MM.1S (cell line): ENCODE results near the gene ASPDH.

Experiments used
- DNase-seq: peaks from one replicate; pipeline ENCODE4 v3.0.0-alpha.2; 2015
- H2AFZ ChIP-seq: fragments of 300-600 bp; sonication (generic); 2 replicates; pipeline ENCODE4 v1.6.0; 2016; ENCODE audit warnings: antibody characterized with exemption, low read length
- H3F3A ChIP-seq: fragments of 300-600 bp; sonication (generic); 2 replicates; pipeline ENCODE4 v1.6.1; 2016; ENCODE audit warnings: mild to moderate bottlenecking, antibody characterized with exemption, low read length, moderate library complexity, mixed read lengths; ENCODE audit not compliant: insufficient read depth
- H3K27ac ChIP-seq: fragments of 300-600 bp; sonication (generic); 2 replicates; pipeline ENCODE4 v1.5.1; 2016; ENCODE audit warnings: mild to moderate bottlenecking, low read length
- H3K27me3 ChIP-seq: fragments of 300-600 bp; sonication (generic); replicated peaks from 2 replicates; pipeline ENCODE4 v1.6.0; 2016; ENCODE audit warnings: low read length; ENCODE audit not compliant: insufficient read depth
- H3K36me3 ChIP-seq: fragments of 300-600 bp; sonication (generic); replicated peaks from 2 replicates; pipeline ENCODE4 v1.6.1; 2016; ENCODE audit warnings: mild to moderate bottlenecking, low read length, mixed read lengths; ENCODE audit not compliant: insufficient read depth
- H3K4me1 ChIP-seq: fragments of 300-600 bp; sonication (generic); 2 replicates; pipeline ENCODE4 v1.6.1; 2016; ENCODE audit warnings: low read length, mixed read lengths
- H3K4me2 ChIP-seq: fragments of 300-600 bp; sonication (generic); 2 replicates; pipeline ENCODE4 v1.6.0; 2016; ENCODE audit warnings: low read depth, low read length
- H3K4me3 ChIP-seq: fragments of 300-600 bp; sonication (generic); 2 replicates; pipeline ENCODE4 v1.5.1; 2016; ENCODE audit warnings: low read length, mixed read lengths
- H3K79me2 ChIP-seq: fragments of 300-600 bp; sonication (generic); 2 replicates; pipeline ENCODE4 v1.6.1; 2016; ENCODE audit warnings: mixed run types, low read length, mixed read lengths
- H3K9ac ChIP-seq: fragments of 300-600 bp; sonication (generic); 2 replicates; pipeline ENCODE4 v1.6.1; 2016; ENCODE audit warnings: low read length, mixed read lengths
- H3K9me2 ChIP-seq: fragments of 300-600 bp; sonication (generic); replicated peaks from 2 replicates; pipeline ENCODE4 v1.6.1; 2016; ENCODE audit warnings: mild to moderate bottlenecking, low read length, mixed read lengths; ENCODE audit not compliant: insufficient read depth
- H3K9me3 ChIP-seq: fragments of 300-600 bp; sonication (generic); replicated peaks from 2 replicates; pipeline ENCODE4 v1.6.1; 2016; ENCODE audit warnings: mild to moderate bottlenecking, low read length, mixed read lengths; ENCODE audit not compliant: insufficient read depth
- H4K20me1 ChIP-seq: fragments of 300-600 bp; sonication (generic); 2 replicates; pipeline ENCODE4 v1.6.1; 2016; ENCODE audit warnings: mild to moderate bottlenecking, low read length, moderate library complexity, mixed read lengths; ENCODE audit not compliant: insufficient read depth
- EZH2 ChIP-seq: fragments of 300-600 bp; sonication (generic); optimal IDR thresholded peaks from 2 replicates; pipeline ENCODE3; 2017; ENCODE audit warnings: low read depth, mild to moderate bottlenecking, antibody characterized with exemption, low read length, mixed read lengths
- EZH2phosphoT487 ChIP-seq: fragments of 300-600 bp; sonication (generic); IDR thresholded peaks from 2 replicates; pipeline ENCODE4 v1.6.1; 2018; ENCODE audit warnings: antibody characterized with exemption, low read length
- TF ChIP-seq, protein P1 (sequence below): fragments of 300-600 bp; sonication (generic); IDR thresholded peaks from 2 replicates; pipeline ENCODE4 v1.5.1; 2016; ENCODE audit warnings: antibody characterized with exemption, low read length, mixed read lengths

The ASPDH gene

DNA sequence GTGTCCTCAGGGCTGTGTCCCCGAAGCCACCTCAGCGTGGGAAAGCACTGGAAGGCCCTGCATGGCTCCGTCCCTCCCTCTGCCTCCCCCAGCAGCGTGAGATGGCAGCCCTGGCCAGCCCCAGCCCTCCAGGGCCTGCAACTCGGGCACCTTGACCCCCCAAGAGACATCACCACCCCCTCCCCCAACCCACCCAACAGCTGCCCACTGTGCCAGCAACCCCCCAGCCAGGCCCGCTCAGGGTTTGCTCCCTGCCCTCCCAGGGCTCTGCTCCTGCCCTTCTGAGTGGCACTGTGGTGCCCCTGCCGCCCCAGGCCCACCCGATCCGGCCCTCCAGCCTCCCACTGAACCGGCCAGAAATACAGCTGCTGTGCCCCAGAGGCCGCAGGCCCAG, 1.5 kb upstream of the ASPDH start:
- no peaks in the 10 kb centered on the region for H3K79me2 ChIP-seq

DNA sequence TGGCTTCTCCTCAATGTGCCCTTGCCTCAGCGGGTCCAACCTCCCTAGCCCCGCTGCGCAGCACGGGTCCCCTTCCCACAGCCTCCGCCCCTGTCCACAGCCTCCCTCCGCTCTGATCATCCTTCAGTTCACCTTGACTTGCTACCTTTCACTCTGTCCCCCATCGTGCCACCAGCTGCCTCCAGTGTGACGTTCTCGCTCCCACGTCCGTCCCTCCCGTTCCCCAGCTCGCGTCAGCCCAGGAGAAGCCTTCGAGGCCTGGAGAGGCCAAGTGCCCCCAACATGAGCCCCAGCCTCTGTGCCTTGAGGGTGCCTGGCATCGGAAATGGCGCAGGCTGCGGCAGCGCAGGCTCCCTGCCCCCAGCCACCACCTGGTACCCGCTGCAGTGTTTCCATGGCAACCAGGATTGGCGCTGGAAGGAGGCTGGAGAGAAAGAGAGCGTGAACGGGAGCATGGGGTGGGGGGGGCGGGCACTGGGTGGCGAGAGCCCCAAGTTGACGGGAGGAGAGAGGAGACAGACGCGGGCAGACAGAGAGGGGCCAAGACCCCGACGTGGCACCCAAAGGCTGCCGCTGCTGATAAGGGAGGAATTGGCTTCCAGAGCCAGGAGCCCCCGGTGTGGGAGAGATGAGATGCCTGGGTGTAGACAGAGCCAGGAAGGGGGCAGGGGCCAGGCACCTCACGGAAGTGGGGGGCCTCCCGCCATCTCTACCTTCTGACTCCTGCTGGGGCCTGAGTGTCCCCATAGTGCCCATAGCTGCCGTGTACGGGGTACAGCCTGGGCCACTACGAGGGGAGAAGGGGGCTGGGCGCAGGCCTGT, 844 bp upstream of the ASPDH start:
- H3K4me1 ChIP-seq: 0 out of 2 replicates have a peak, but pooled peaks cover 4% of the 10 kb centered on the region
- H3K36me3 ChIP-seq: no peaks in the 10 kb centered on the region
- TF ChIP-seq EZH2phosphoT487: no peak
- TF ChIP-seq, protein P1, sequence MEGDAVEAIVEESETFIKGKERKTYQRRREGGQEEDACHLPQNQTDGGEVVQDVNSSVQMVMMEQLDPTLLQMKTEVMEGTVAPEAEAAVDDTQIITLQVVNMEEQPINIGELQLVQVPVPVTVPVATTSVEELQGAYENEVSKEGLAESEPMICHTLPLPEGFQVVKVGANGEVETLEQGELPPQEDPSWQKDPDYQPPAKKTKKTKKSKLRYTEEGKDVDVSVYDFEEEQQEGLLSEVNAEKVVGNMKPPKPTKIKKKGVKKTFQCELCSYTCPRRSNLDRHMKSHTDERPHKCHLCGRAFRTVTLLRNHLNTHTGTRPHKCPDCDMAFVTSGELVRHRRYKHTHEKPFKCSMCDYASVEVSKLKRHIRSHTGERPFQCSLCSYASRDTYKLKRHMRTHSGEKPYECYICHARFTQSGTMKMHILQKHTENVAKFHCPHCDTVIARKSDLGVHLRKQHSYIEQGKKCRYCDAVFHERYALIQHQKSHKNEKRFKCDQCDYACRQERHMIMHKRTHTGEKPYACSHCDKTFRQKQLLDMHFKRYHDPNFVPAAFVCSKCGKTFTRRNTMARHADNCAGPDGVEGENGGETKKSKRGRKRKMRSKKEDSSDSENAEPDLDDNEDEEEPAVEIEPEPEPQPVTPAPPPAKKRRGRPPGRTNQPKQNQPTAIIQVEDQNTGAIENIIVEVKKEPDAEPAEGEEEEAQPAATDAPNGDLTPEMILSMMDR: no peak
- no peak for TF ChIP-seq EZH2
- no peak overlapping the region for H3K4me3 ChIP-seq
- no peak overlapping the region for H2AFZ ChIP-seq
- no peaks in the 10 kb centered on the region for H4K20me1 ChIP-seq
- H3K27ac ChIP-seq: no peak overlapping the region
- no peaks in the 10 kb centered on the region for H3K9me2 ChIP-seq
- no peaks in the 10 kb centered on the region for H3K27me3 ChIP-seq
- no peak overlapping the region for H3K4me2 ChIP-seq
- H3K9ac ChIP-seq: no peak overlapping the region
- no peaks in the 10 kb centered on the region for H3F3A ChIP-seq
- no peak for DNase-seq
- no peaks in the 10 kb centered on the region for H3K79me2 ChIP-seq
- no peaks in the 10 kb centered on the region for H3K9me3 ChIP-seq

More for the DNA sequence above, 1.5 kb upstream of the ASPDH start:
- H3K9me3 ChIP-seq: no peaks in the 10 kb centered on the region
- no peaks in the 10 kb centered on the region for H3K9me2 ChIP-seq
- no peaks in the 10 kb centered on the region for H3K27me3 ChIP-seq
- no peaks in the 10 kb centered on the region for H4K20me1 ChIP-seq
- TF ChIP-seq EZH2phosphoT487: no peak
- H3K4me1 ChIP-seq: 0 out of 2 replicates have a peak, but pooled peaks cover 4% of the 10 kb centered on the region
- H3K4me2 ChIP-seq: no peak overlapping the region
- H3K27ac ChIP-seq: no peak overlapping the region
- H3K36me3 ChIP-seq: no peaks in the 10 kb centered on the region
- no peak overlapping the region for H3K4me3 ChIP-seq
- H3F3A ChIP-seq: no peaks in the 10 kb centered on the region
- H2AFZ ChIP-seq: no peak overlapping the region
- H3K9ac ChIP-seq: no peak overlapping the region
- DNase-seq: no peak

DNA sequence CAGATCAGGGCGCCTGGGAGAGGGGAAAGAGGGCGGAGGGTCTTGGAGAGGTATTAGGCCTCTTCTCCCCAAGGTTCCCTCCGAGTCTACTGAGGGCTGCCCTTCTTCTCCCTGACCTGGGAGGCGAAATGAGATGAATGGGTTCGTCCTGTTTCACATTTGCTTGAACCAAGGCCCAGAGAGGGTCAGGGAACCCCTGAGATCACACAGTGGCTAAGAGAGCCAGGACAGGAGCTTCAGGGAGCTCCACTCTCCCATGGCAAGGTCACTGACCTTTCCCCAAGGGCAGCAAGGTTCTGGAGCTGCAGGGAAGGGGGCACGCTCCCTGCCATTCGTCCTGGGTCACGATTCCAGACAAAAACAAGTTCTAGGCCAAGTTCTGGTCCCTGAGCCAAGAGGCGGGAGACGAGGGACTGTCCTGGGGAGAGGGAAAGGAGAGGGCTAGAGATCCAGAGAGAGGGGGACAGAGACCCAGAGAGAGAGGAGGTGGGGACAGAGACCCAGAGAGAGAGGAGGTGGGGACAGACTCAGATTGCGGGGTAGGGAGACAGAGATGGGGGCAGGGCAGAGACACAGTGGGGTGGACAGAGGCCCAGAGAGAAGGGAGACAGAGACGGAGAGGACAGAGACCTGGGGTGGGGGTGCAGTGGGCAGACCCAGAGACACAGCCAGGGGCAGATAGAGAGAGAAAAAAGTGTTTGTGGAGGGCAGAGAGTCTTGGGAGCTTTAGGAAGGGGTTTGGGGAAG, 541 bp downstream of the ASPDH start:
- Histone ChIP-seq H4K20me1 (no peaks in the 10 kb centered on the region), H3K27ac (no peak overlapping the region), H3K79me2 (no peaks in the 10 kb centered on the region), H3K36me3 (no peaks in the 10 kb centered on the region), H3K4me1 (0 out of 2 replicates have a peak, but pooled peaks cover 4% of the 10 kb centered on the region), H3K9me3 (no peaks in the 10 kb centered on the region), H3F3A (no peaks in the 10 kb centered on the region), H2AFZ (no peak overlapping the region), H3K9me2 (no peaks in the 10 kb centered on the region), H3K4me2 (no peak overlapping the region), H3K27me3 (no peaks in the 10 kb centered on the region), H3K4me3 (no peak overlapping the region), H3K9ac (no peak overlapping the region)
- DNase-seq: no peak
- TF ChIP-seq EZH2 (no peak), EZH2phosphoT487 (no peak)
- TF ChIP-seq, protein P1: no peak
